ENCODE measurements around the gene KIRREL3.

The KIRREL3 gene

GRCh38 chr11:126592496-126593410 lies 407.8 kb downstream of the KIRREL3 start:
- no peak for DNase-seq

GRCh38 chr11:126591966-126592489 lies 408.5 kb downstream of the KIRREL3 start:
- DNase-seq, result no peak

- DNase-seq, result no peak
Measured at GRCh38 chr11:126589492-126589803, 411.1 kb downstream of the KIRREL3 start.

GRCh38 chr11:126588630-126589491 lies 411.7 kb downstream of the KIRREL3 start:
- DNase-seq, result no peak

- no peak for DNase-seq
Measured at GRCh38 chr11:126587541-126587940, 413.0 kb downstream of the KIRREL3 start.

GRCh38 chr11:126585774-126586491 lies 414.6 kb downstream of the KIRREL3 start:
- DNase-seq, result no peak

- DNase-seq, result no peak
Measured at GRCh38 chr11:126585388-126585773, 415.2 kb downstream of the KIRREL3 start.

- DNase-seq, result no peak
Measured at GRCh38 chr11:126583594-126584427, 416.8 kb downstream of the KIRREL3 start.

- no peak for DNase-seq
Measured at GRCh38 chr11:126583101-126583500, 417.5 kb downstream of the KIRREL3 start.

GRCh38 chr11:126581871-126582648 lies 418.5 kb downstream of the KIRREL3 start:
- DNase-seq, result no peak

GRCh38 chr11:126578426-126578825 lies 422.1 kb downstream of the KIRREL3 start:
- DNase-seq, result no peak

- DNase-seq, result no peak
Measured at GRCh38 chr11:126578021-126578420, 422.5 kb downstream of the KIRREL3 start.

GRCh38 chr11:126575849-126576248 lies 424.7 kb downstream of the KIRREL3 start:
- DNase-seq, result no peak

GRCh38 chr11:126573325-126573978 lies 427.1 kb downstream of the KIRREL3 start:
- no peak for DNase-seq

GRCh38 chr11:126570489-126570888 lies 430.1 kb downstream of the KIRREL3 start:
- no peak for DNase-seq

- DNase-seq, result no peak
Measured at GRCh38 chr11:126567419-126567818, 433.2 kb downstream of the KIRREL3 start.

GRCh38 chr11:126564566-126564965 lies 436.0 kb downstream of the KIRREL3 start:
- DNase-seq, result no peak

GRCh38 chr11:126561327-126561893 lies 439.2 kb downstream of the KIRREL3 start:
- DNase-seq, result no peak

GRCh38 chr11:126560221-126560620 lies 440.3 kb downstream of the KIRREL3 start:
- no peak for DNase-seq
